IPS-18c (cell line): Measurements from ENCODE around the gene RGL2.
"Not testable (repeated sequence)": the region's sequence is repeated elsewhere in the genome, so short reads cannot be mapped to it uniquely, and the experiment has no call there.

Experiments
- H3K4me3 ChIP-seq: 2 replicates; pipeline ENCODE4 v1.7.0; 2013; ENCODE audit warnings: low read depth, mild to moderate bottlenecking, low read length, moderate library complexity; ENCODE audit not compliant: insufficient read depth
- H3K9me3 ChIP-seq: one replicate; pipeline ENCODE4 v1.6.1; 2013; ENCODE audit warnings: mild to moderate bottlenecking, low read length, moderate library complexity; ENCODE audit not compliant: control insufficient read depth, insufficient read depth

RGL2 gene, protein sequence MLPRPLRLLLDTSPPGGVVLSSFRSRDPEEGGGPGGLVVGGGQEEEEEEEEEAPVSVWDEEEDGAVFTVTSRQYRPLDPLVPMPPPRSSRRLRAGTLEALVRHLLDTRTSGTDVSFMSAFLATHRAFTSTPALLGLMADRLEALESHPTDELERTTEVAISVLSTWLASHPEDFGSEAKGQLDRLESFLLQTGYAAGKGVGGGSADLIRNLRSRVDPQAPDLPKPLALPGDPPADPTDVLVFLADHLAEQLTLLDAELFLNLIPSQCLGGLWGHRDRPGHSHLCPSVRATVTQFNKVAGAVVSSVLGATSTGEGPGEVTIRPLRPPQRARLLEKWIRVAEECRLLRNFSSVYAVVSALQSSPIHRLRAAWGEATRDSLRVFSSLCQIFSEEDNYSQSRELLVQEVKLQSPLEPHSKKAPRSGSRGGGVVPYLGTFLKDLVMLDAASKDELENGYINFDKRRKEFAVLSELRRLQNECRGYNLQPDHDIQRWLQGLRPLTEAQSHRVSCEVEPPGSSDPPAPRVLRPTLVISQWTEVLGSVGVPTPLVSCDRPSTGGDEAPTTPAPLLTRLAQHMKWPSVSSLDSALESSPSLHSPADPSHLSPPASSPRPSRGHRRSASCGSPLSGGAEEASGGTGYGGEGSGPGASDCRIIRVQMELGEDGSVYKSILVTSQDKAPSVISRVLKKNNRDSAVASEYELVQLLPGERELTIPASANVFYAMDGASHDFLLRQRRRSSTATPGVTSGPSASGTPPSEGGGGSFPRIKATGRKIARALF

GRCh38 chr6:33298773-33299236, at the start of gene RGL2:
TSS of gene RGL2 (minus strand) at chr6:33298942. CDS start at chr6:33298610, 332 bp downstream.
- H3K4me3 ChIP-seq = peak within 1 kb of the TSS; percentile 96
- H3K9me3 ChIP-seq = no peaks in the 10 kb centered on the region

DNA sequence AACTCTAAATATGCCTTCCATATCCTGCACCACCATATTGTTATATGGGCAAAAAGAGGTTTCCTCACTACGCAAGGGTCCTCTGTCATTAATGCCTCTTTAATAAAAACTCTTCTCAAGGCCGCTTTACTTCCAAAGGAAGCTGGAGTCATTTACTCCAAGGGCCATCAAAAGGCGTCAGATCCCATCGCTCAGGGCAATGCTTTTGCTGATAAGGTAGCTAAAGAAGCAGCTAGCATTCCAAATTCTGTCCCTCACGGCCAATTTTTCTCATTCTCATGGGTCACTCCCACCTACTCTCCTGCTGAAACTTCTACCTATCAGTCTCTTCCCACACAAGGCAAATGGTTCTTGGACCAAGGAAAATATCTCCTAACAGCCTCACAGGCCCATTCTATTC, 49.1 kb upstream of the RGL2 start:
- H3K9me3 ChIP-seq = no peaks in the 10 kb centered on the region
- H3K4me3 ChIP-seq = no peak overlapping the region

DNA sequence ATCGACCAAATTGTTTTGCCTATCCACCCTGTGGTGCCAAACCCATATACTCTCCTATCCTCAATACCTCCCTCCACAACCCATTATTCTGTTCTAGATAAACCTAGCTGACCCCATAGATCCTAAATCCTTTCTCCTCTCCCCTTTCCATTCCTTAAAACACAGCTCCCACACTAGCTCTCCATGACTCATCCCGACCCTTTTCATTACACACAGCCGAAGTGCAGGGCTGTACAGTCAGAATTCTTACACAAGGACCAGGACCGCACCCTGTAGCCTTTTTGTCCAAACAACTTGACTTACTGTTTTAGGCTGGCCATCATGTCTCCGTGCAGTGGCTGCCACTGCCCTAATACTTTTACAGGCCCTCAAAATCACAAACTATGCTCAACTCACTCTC, 48.2 kb upstream of the RGL2 start:
- not testable (repeated sequence) for H3K4me3 ChIP-seq, H3K9me3 ChIP-seq

- Histone ChIP-seq H3K9me3 (no peaks in the 10 kb centered on the region), H3K4me3 (no peak overlapping the region)
Measured at GRCh38 chr6:33344701-33345697, 46.3 kb upstream of the RGL2 start.

- H3K9me3 ChIP-seq = no peaks in the 10 kb centered on the region
- no peak overlapping the region for H3K4me3 ChIP-seq
Measured at GRCh38 chr6:33343953-33344611, 45.3 kb upstream of the RGL2 start.

DNA sequence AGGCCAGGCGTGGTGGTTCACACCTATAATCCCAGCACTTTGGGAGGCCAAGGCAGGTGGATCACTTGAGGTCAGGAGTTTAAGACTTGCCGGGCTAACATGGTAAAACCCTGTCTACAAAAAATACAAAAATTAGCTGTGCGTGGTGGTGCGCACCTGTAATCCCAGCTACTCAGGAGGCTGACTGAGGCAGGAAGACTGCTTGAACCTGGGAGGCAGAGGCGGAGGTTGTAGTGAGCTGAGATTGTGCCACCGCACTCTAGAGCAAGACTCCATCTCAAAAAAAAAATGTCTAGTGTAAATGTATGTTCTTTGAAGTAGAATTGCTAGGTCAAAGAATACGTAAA, 44.8 kb upstream of the RGL2 start:
- not testable (repeated sequence) for H3K4me3 ChIP-seq, H3K9me3 ChIP-seq

DNA sequence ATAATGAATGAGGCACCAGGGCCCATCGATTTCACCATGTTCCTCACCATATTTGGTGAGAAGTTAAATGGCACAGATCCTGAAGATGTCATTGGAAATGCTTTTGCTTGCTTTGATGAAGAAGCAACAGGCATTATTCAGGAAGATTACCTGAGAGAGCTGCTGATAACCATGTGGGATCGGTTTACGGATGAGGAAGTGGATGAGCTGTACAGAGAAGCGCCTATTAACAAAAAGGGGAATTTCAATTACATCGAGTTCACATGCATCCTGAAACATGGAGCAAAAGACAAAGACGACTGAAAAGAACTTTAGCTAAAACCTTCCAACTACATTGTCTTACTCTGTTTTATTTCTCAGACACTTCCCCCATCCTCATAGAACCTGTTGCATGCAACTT, 40.5 kb upstream of the RGL2 start:
- Histone ChIP-seq H3K9me3 (no peaks in the 10 kb centered on the region), H3K4me3 (no peak overlapping the region)

DNA sequence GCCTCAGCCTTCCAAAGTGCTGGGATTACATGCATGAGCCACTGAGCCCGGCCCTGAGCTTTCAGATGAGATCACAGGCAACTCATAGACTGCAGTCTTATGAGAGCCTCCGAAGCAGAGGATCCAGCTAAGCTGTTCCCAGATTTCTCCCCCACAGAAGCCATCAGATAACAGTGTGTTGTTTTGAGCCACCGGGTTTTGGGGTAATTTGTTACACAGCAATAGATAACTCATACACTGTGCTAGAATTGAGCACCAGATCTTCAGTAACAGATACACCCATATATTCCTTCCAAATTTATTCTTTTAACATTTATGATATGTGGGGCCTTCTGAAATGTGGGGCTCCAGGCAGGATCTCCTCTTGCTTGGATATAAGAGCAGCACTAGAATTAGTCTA, 37.8 kb upstream of the RGL2 start:
- H3K4me3 ChIP-seq = no peak overlapping the region
- no peaks in the 10 kb centered on the region for H3K9me3 ChIP-seq

- H3K4me3 ChIP-seq = no peak overlapping the region
Measured at GRCh38 chr6:33335916-33336315, 37.2 kb upstream of the RGL2 start.

GRCh38 chr6:33333666-33334065, 34.9 kb upstream of the RGL2 start:
- H3K9me3 ChIP-seq = no peaks in the 10 kb centered on the region
- no peak overlapping the region for H3K4me3 ChIP-seq

More at GRCh38 chr6:33335916-33336315, 37.2 kb upstream of the RGL2 start:
- H3K9me3 ChIP-seq = no peaks in the 10 kb centered on the region

GRCh38 chr6:33330736-33331135, 32.0 kb upstream of the RGL2 start:
- H3K4me3 ChIP-seq = no peak overlapping the region
- H3K9me3 ChIP-seq = no peaks in the 10 kb centered on the region

DNA sequence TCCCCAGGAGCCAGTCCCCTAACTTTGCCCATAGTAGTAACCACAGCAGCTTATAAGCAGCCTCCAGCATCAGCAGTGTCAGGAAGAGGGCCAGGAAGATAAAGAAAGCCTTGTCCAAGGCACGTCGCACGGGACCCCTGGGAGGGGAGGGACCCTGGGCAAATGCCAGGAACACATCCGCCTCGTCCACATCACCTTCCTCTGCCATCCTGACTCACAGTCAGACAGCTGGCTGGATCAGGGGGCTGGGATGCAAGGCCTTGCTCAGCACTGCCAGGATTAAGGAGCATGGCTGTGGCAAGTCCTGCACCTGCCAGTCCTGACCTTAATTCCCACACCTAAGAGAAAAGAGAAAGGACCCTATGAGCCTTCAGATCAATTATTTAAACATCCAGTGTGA, 30.3 kb upstream of the RGL2 start:
- H3K4me3 ChIP-seq = no peak overlapping the region
- no peaks in the 10 kb centered on the region for H3K9me3 ChIP-seq

DNA sequence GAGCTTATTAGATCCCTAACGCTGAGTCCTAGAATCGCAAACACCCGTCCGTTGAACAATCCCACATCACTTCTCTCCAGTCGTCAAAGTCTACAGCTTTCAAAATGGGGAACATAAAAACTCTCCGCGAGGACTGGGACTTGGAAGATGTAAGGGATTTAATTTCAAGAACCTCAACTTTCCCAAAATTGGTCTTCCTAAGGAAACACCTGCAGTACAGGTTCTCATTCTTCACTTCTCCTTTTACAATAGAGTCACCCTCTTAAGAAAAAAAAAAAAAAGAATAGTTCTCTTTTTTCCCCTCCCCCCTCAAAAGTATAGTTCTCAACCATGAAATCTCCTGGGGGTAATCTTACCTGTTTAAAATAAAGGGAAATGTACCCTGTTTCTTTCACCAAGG, 25.4 kb upstream of the RGL2 start:
- H3K4me3 ChIP-seq = peak overlapping the region; percentile 60
- H3K9me3 ChIP-seq = peaks cover 2% of the 10 kb centered on the region

DNA sequence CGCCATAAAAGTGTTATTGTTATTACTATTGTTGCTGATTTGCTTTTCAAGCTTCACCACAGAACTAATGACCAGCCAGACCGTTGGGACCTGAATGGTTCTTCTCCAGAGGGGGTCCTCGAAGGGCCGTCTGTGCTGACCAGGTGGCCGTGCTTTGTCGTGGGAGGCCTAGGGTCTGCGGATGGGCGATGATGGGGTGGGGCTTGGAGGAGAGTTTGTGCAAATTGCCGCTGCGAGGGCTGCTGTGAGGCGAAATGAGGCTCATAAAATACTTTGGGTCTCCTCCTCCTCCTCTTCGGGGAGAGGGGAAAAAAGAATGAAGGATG, 24.8 kb upstream of the RGL2 start:
- Histone ChIP-seq H3K4me3 (peak overlapping the region; percentile 60), H3K9me3 (peaks cover 2% of the 10 kb centered on the region)

- Histone ChIP-seq H3K4me3 (peak overlapping the region; percentile 60), H3K9me3 (peaks cover 2% of the 10 kb centered on the region)
Measured at GRCh38 chr6:33321227-33321626, 22.5 kb upstream of the RGL2 start.

DNA sequence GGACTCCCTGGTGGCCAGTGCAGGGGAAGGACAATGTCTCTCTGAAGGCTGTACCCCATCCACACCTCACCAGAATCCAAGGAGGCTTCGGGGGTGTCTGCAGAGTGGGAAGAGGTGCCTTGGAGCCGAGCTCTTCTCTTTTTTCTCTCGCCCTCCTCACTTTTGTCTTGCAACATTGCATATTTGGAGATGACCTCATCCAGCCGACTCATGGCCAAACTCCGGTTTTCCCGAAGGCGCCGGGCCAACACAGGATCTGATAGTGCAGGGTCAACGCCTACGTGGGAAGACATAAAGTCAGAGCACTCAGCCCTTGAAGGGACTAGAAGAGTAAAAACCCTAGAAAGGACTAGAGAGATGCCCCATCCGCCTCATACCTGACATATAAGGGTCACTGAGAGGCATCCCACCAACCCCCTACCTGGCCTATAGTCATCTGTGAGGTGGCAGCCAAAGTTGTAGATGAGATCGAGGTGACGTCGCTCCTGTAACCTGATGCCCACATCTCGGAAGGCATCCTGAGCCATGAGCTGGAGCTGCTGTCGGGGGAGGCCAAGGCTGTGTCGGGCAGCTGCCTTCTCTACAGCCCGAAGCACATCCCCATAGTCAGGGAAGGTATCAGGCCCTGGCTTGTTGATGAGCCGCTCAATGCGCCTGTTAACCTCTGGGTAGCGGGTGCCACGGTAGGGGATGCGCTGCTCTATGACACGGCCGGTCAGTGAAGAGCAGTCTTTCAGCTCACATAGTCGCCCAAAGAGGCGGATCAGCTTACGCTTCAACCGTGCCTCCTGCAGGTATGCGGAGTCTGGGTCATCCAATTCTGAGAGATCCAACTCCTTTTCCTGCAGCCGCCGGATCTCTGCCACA, 21.8 kb upstream of the RGL2 start:
- Histone ChIP-seq H3K9me3 (peaks cover 2% of the 10 kb centered on the region), H3K4me3 (peak overlapping the region; percentile 60; the same call in 1 of the 2 replicates)
